Heart left ventricle (tissue), 13 donors: ENCODE data around the gene KRT16.

ENCODE experiments used
- POLR2A ChIP-seq, 2 donors: fragments of 450-650 bp; IDR thresholded peaks; one replicate each; pipeline ENCODE4 v1.6.1; 2017; ENCODE audit warnings: antibody characterized with exemption in 2 of 2, mild to moderate bottlenecking in 2 of 2, moderate library complexity in 2 of 2
- TF ChIP-seq, protein P1 (sequence below), 12 donors: fragments of 200-600 bp; sonication (generic) in 4 of 12; IDR thresholded peaks; one replicate each; pipeline versions ENCODE4 v1.5.0 to v1.8.0; 2018 to 2022; ENCODE audit warnings: antibody characterized with exemption in 12 of 12, mild to moderate bottlenecking in 5 of 12
- donor health status: ischemic (EF 13 %, LVEDD 7.1; RV severe dilation, severe dysfunction).
- donor health status: DM: no; HTN: yes; CAD: no.
- donor health status: DM: no; HTN: no; CAD: no.
- donor health status: ischemic (EF 25% LVEDD 6.9; RV normal size, moderate dysfunction).
- donor health status: ischemic (EF 25% LVEDD 5.7; RV mildly dilated, moderate dysfunction).
- donor health status: ischemic (EF 35%, LVEDD 5.7; RV mildly dilated, moderate dysfunction).
- donor health status: nonischemic (EF 11% LVEDD 7.7; RV severe dilation, severe dysfunction).
- donor health status: DM: yes; HTN: yes; CAD: no.
- donor health status: PGD.
- donor health status: ischemic (EF 29% LVEDD 5.4; RV normal size, mild dysfunction).
- donor health status: nonischemic (EF 23%, LVEDD 6.1; RV moderate dilation, normal function).

DNA sequence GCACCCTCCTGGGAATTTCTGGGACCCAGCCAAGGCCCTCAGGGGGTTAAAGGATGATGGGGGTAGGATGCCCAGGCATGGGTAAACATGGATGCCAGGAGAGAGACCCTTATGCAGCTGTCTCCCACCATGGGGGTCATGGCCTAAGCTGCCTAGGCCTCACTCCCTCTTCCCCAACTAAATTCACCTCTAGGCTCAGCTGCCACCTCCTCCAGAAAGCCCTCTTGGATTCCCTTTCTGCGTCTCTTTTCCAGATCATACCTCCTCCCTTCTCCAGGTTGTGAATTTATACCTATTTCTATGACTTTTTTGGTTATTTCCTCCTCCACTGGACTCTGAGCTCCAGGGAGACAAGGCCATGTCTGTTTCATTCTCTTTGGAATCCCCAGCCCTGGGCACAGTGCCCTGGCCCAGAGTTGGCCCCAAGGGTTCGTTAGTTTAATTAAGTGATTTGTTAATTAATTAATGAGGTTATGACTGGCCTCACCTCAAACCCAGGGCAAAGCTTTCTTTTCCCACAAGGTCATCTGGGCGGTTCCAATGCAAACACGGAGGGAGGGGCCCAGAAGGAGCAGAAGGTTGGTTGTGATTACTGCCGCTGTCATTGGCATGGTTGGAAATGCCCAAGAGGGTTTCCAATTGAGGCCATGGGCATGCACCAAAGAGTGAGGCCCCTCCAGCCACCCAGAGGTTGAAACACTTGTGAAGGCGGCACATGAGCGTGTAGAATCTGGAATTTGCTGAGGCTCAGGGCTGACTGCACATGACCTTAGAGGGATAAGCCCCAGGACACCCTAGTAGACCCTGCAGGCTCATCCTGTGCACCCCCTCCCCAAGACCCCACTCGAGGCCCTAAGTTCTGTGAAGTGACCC lies 18.7 kb upstream of the KRT16 start:
- no peak for TF ChIP-seq POLR2A (IDR thresholded peaks at IDR 0.05)
- TF ChIP-seq, protein P1, sequence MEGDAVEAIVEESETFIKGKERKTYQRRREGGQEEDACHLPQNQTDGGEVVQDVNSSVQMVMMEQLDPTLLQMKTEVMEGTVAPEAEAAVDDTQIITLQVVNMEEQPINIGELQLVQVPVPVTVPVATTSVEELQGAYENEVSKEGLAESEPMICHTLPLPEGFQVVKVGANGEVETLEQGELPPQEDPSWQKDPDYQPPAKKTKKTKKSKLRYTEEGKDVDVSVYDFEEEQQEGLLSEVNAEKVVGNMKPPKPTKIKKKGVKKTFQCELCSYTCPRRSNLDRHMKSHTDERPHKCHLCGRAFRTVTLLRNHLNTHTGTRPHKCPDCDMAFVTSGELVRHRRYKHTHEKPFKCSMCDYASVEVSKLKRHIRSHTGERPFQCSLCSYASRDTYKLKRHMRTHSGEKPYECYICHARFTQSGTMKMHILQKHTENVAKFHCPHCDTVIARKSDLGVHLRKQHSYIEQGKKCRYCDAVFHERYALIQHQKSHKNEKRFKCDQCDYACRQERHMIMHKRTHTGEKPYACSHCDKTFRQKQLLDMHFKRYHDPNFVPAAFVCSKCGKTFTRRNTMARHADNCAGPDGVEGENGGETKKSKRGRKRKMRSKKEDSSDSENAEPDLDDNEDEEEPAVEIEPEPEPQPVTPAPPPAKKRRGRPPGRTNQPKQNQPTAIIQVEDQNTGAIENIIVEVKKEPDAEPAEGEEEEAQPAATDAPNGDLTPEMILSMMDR (IDR thresholded peaks at IDR 0.05) = no peak
